K562 (cell line): ENCODE results near the gene TSKS. TPM values are rescaled to one million over a fixed set of nuclear protein-coding genes. Genes with fewer than 3 reads are reported as not detected.

Source experiments
- ATAC-seq: fragments of 200-7000 bp; cut with Tn5 transposase; 3 replicates; pipeline ENCODE4 v1.9.1; 2020; ENCODE audit warnings: moderate library complexity
- BruUV-seq: library from RNA; stranded (reverse); fragments of 400-500 nt; replicated peaks from 2 replicates; lab custom pipeline; 2021; lab: Mats Ljungman, UMichigan
- CTCF ChIA-PET: fragments of 300-600 bp; formaldehyde crosslinking; extraction: SDS; loops from one replicate; lab custom pipeline; 2021; ENCODE audit warnings: low intra/inter-chr PET ratio; lab: Yijun Ruan, JAX
- POLR2A ChIA-PET: fragments of 300-600, 350-650 bp; sonication (Branson Sonifier 250); formaldehyde crosslinking; extraction: SDS; loops from one replicate; lab custom pipeline; 2021; ENCODE audit warnings: antibody characterized with exemption, inconsistent platforms; lab: Yijun Ruan, JAX
- DNase-seq, 4 experiments: peaks; one replicate each; pipeline versions ENCODE4 v3.0.0 to v3.0.0-alpha.2; 2011 to 2018; ENCODE audit warnings: low spot score in 3 of 4, mixed read lengths in 3 of 4; ENCODE audit errors: extremely low read depth in 1 of 4
- FAIRE-seq: peaks from 2 replicates; lab custom pipeline; 2011; peaks lifted over from hg19 to GRCh38; lab: Jason Lieb, UNC
- H2AFZ ChIP-seq: 2 replicates; pipeline ENCODE4 v1.6.0; 2011; ENCODE audit warnings: low read depth, low read length, control low read depth, inconsistent platforms
- H3K27ac ChIP-seq: fragments of 200-600 bp; 3 replicates; pipeline ENCODE4 v1.8.0; 2011; ENCODE audit warnings: low read depth, mild to moderate bottlenecking, control low read depth, inconsistent platforms, low read length, moderate library complexity, mixed read lengths; ENCODE audit errors: extremely low read depth
- H3K27me3 ChIP-seq, 2 experiments: fragments of 300-600 bp in 1 of 2; 2 replicates in 1 of 2; 3 replicates in 1 of 2; pipeline versions ENCODE4 v1.6.0 to v1.8.0; 2011; ENCODE audit warnings: inconsistent platforms in 2 of 2, low read length in 2 of 2, mild to moderate bottlenecking in 1 of 2, mixed read lengths in 1 of 2, moderate library complexity in 1 of 2; ENCODE audit not compliant: control insufficient read depth in 2 of 2, insufficient read depth in 2 of 2
- H3K36me3 ChIP-seq: fragments of 300-600 bp; 3 replicates; pipeline ENCODE4 v1.8.0; 2011; ENCODE audit warnings: mild to moderate bottlenecking, low read length, inconsistent platforms; ENCODE audit not compliant: control insufficient read depth, insufficient read depth
- H3K4me1 ChIP-seq, 2 experiments: fragments of 200-600 bp in 1 of 2; replicated peaks in 1 of 2; 2 replicates in 1 of 2; 3 replicates in 1 of 2; pipeline versions ENCODE4 v1.5.1 to v1.8.0; 2011; ENCODE audit warnings: inconsistent platforms in 2 of 2, low read length in 2 of 2, mild to moderate bottlenecking in 1 of 2, mixed read lengths in 1 of 2, moderate library complexity in 1 of 2; ENCODE audit not compliant: control insufficient read depth in 2 of 2, insufficient read depth in 2 of 2
- H3K4me2 ChIP-seq: 2 replicates; pipeline ENCODE4 v1.6.1; 2011; ENCODE audit warnings: low read length, control low read depth, inconsistent platforms, mixed read lengths; ENCODE audit not compliant: insufficient read depth
- H3K4me3 ChIP-seq: fragments of 200-600 bp; sonication (generic), shearing (Covaris generic); 2 replicates; pipeline ENCODE4 v1.5.1; 2016; ENCODE audit warnings: control low read depth, inconsistent platforms
- H3K79me2 ChIP-seq: fragments of 200-600 bp; 3 replicates; pipeline ENCODE4 v1.8.0; 2011; ENCODE audit warnings: low read length, inconsistent platforms; ENCODE audit not compliant: control insufficient read depth, insufficient read depth
- H3K9ac ChIP-seq, 2 experiments: 2 replicates each; pipeline versions ENCODE4 v1.6.0 to v1.6.1; 2011; ENCODE audit warnings: low read depth in 2 of 2, low read length in 2 of 2, control low read depth in 1 of 2, inconsistent platforms in 1 of 2, mild to moderate bottlenecking in 1 of 2, mixed read lengths in 1 of 2; ENCODE audit not compliant: insufficient read depth in 1 of 2
- H3K9me1 ChIP-seq: one replicate; pipeline ENCODE4 v1.6.0; 2011; ENCODE audit warnings: inconsistent platforms, mild to moderate bottlenecking, low read length, moderate library complexity; ENCODE audit not compliant: control insufficient read depth, insufficient read depth
- H3K9me3 ChIP-seq: replicated peaks from 2 replicates; pipeline ENCODE4 v1.5.1; 2011; ENCODE audit warnings: low read depth, low read length, inconsistent platforms; ENCODE audit not compliant: control insufficient read depth, insufficient read depth
- H4K20me1 ChIP-seq: replicated peaks from 2 replicates; pipeline ENCODE4 v1.6.1; 2011; ENCODE audit warnings: low read length, inconsistent platforms, mixed read lengths; ENCODE audit not compliant: control insufficient read depth, insufficient read depth
- ATF3 ChIP-seq, 2 experiments: fragments of 450-650 bp in 1 of 2; sonication (generic) in 1 of 2; formaldehyde crosslinking in 1 of 2; IDR thresholded peaks in 1 of 2; conservative IDR thresholded peaks in 1 of 2; 2 replicates each; pipeline versions ENCODE4 v1.6.1 to v1.8.1; 2016 to 2023; ENCODE audit warnings: mild to moderate bottlenecking in 2 of 2, moderate library complexity in 2 of 2, inconsistent platforms in 1 of 2, missing genetic modification reagents in 1 of 2
- CBX3 ChIP-seq, 2 experiments: IDR thresholded peaks; 1 replicate in 1 of 2; 2 replicates in 1 of 2; pipeline ENCODE4 v1.6.1; 2012; ENCODE audit warnings: inconsistent platforms in 2 of 2, low read length in 2 of 2, borderline replicate concordance in 1 of 2, control low read depth in 1 of 2
- JUND ChIP-seq, 2 experiments: IDR thresholded peaks; 2 replicates in 1 of 2; 3 replicates in 1 of 2; pipeline ENCODE4 v1.6.1; 2011; ENCODE audit warnings: borderline replicate concordance in 2 of 2, low read depth in 2 of 2, low read length in 2 of 2, improper control_type of control experiment in 1 of 2, missing biosample characterization in 1 of 2, missing genetic modification characterization in 1 of 2, missing genetic modification reagents in 1 of 2
- NBN ChIP-seq: fragments of 450-650 bp; IDR thresholded peaks from 2 replicates; pipeline ENCODE4 v1.6.1; 2016; ENCODE audit warnings: low read depth, mild to moderate bottlenecking
- THAP12 ChIP-seq: fragments of 250-450 bp; sonication (Bioruptor Pico); IDR thresholded peaks from 2 replicates; pipeline ENCODE4 v1.9.0; 2021; ENCODE audit warnings: mild to moderate bottlenecking, inconsistent platforms
- ZFP1 ChIP-seq: fragments of 450-650 bp; formaldehyde crosslinking; IDR thresholded peaks from 2 replicates; pipeline ENCODE4 v1.4.0; 2020; ENCODE audit warnings: mild to moderate bottlenecking, mixed read lengths
- ZNF592 ChIP-seq: fragments of 450-650 bp; IDR thresholded peaks from 2 replicates; pipeline ENCODE4 v1.6.1; 2017; ENCODE audit warnings: antibody characterized with exemption, mild to moderate bottlenecking
- WGBS: fragments of 100-300 bp; shearing (Covaris generic); methylation state at CpG from one replicate; pipeline ENCODE4 v1.1.6; 2016; ENCODE audit warnings: low coverage, mixed read lengths; ENCODE audit not compliant: insufficient coverage; ENCODE audit errors: missing lambda C conversion rate; 5-methylcytosine and 5-hydroxymethylcytosine counted together
- in situ Hi-C: fragments of 300-500 bp; cut with MboI; formaldehyde crosslinking; loops from 4 replicates; pipeline ENCODE4 v1.15.0; 2018; ENCODE audit warnings: inconsistent platforms, mixed read lengths
- intact Hi-C: fragments of 100-400 bp; cut with micrococcal nuclease; formaldehyde crosslinking; loops from 2 replicates; pipeline ENCODE4 v1.14.2; 2022
- polyA plus RNA-seq, 8 experiments: library from polyadenylated mRNA; depleted of rRNA in 4 of 8; stranded (reverse) in 5 of 8; unstranded in 3 of 8; fragments of >200 nt; fragmentation: Nextera tagmentation in 2 of 8; fragmentation: Illumina TruSeq in 1 of 8; extraction: Ambion mirVana in 2 of 8; extraction: Trizol in 1 of 8; gene quantifications; 2 replicates each; pipeline versions ENCODE4 v1.2.1 to v1.2.3, GENCODE V29; 2011 to 2014; ENCODE audit warnings: inconsistent platforms in 1 of 8, missing spikeins in 1 of 8
- total RNA-seq, 7 experiments: library from RNA; depleted of rRNA in 6 of 7; stranded (reverse); fragments of >200 nt in 6 of 7; fragmentation: Illumina TruSeq in 2 of 7; extraction: Trizol in 2 of 7; gene quantifications; 2 replicates each; pipeline versions ENCODE4 v1.2.1 to v1.2.3, GENCODE V29; 2011 to 2021; ENCODE audit warnings: low replicate concordance in 1 of 7

TSKS gene
- total and polyA plus RNA-seq, 9 of the 15 experiments (the other 6 are each of a cell fraction or from before 2014, with no cell fraction given), result 0.14 to 4.5 (median 0.80) TPM

- TF ChIP-seq ZFP1 (CRISPR knock-in tag) (no peak), ATF3 (IDR thresholded peaks at IDR 0.05) (peak; percentile 72; the same call in 1 of the 2 replicates), ATF3 (CRISPR knock-in tag; conservative IDR thresholded peaks at IDR 0.05) (no peak), NBN (peak; percentile 77; the same call in 1 of the 2 replicates)
Measured at GRCh38 chr19:49712397-49712859, 50.7 kb downstream of the TSKS start (continued).

GRCh38 chr19:49710372-49710951, 52.6 kb downstream of the TSKS start:
- no peak for ATAC-seq
- BruUV-seq, result no TSS peak
- TF ChIP-seq THAP12 (CRISPR knock-in tag) (no peak), ZNF592 (peak; percentile 91), CBX3 (IDR thresholded peaks at IDR 0.05; ENCODE audit: borderline replicate concordance in 1 of 2, low read length in 2 of 2) (0 out of 3 replicates have a peak, but pooled peaks of 1 of the 2 experiments have one; percentile 38), ATF3 (IDR thresholded peaks at IDR 0.05) (peak; percentile 56), ATF3 (CRISPR knock-in tag; conservative IDR thresholded peaks at IDR 0.05) (no peak), JUND (IDR thresholded peaks at IDR 0.05; ENCODE audit: borderline replicate concordance, low read depth, low read length) (peak; percentile 66), JUND (tag; IDR thresholded peaks at IDR 0.05; ENCODE audit: borderline replicate concordance, low read depth, low read length) (peak; percentile 47; the same call in 1 of the 3 replicates)

More at GRCh38 chr19:49710372-49710951, 52.6 kb downstream of the TSKS start:
- no peaks in the 10 kb centered on the region for H3K9me3 ChIP-seq
- no peaks in the 10 kb centered on the region for H3K9me1 ChIP-seq
- H3K27ac ChIP-seq, result peak overlapping the region; percentile 72
- H3K4me2 ChIP-seq, result peak overlapping the region; percentile 34; the same call in 1 of the 2 replicates
- POLR2A ChIA-PET, result no interaction called here
- intact Hi-C loops (loop anchor here (10.0 kb wide), 1 partner anchor 164 kb away; the partner anchor contains the start of genes AKT1S1 and TBC1D17), in situ Hi-C loops (no loop called here)
- H3K4me1 ChIP-seq, result peaks cover 13 to 36% of the 10 kb centered on the region in 2 experiments; a peak in 4 of 5 replicates
- H3K79me2 ChIP-seq, result no peaks in the 10 kb centered on the region
- no peaks in the 10 kb centered on the region for H4K20me1 ChIP-seq
- DNase-seq (peak; percentile 47 to 81 (median 51)), FAIRE-seq (peak; percentile 77)
- CTCF ChIA-PET, result no interaction called here
- H3K4me3 ChIP-seq, result no peak overlapping the region
- H3K36me3 ChIP-seq, result no peaks in the 10 kb centered on the region
- H3K27me3 ChIP-seq, result no peaks in the 10 kb centered on the region
- H3K9ac ChIP-seq, result peak overlapping the region; percentile 16 to 37; a peak in 2 of 4 replicates
- WGBS, result 54% methylated on average over 17 of the region's 20 CpGs
- peak overlapping the region; percentile 99 for H2AFZ ChIP-seq
